A549 (cell line): ENCODE results near the gene PGGHG. TPM values are rescaled to one million over a fixed set of nuclear protein-coding genes. Genes with fewer than 3 reads are reported as not detected.

Experiments
- ATAC-seq, 2 experiments: fragments of 200-7000 bp in 1 of 2; fragments of >200 bp in 1 of 2; cut with Nextera tagmentation in 1 of 2; cut with Tn5 transposase in 1 of 2; 3 replicates each; pipeline versions ENCODE4 v1.8.0 to v1.9.1; 2018 to 2020; ENCODE audit warnings: mild to moderate bottlenecking in 1 of 2, moderate library complexity in 1 of 2
- CTCF ChIA-PET: fragments of 300-600 bp; sonication (Branson Sonifier 250); formaldehyde crosslinking; extraction: SDS; loops from one replicate; lab custom pipeline; 2021; ENCODE audit warnings: antibody characterized with exemption, inconsistent platforms; lab: Yijun Ruan, JAX
- POLR2A ChIA-PET: fragments of 350-600 bp; formaldehyde crosslinking; extraction: SDS; loops from one replicate; lab custom pipeline; 2021; ENCODE audit warnings: antibody characterized with exemption, inconsistent platforms; lab: Yijun Ruan, JAX
- DNase-seq, 2 experiments: peaks; one replicate each; pipeline versions ENCODE4 v3.0.0 to v3.0.0-alpha.2; 2011 to 2016; ENCODE audit warnings: low read depth in 1 of 2, low spot score in 1 of 2
- FAIRE-seq: peaks from 2 replicates; lab custom pipeline; 2011; peaks lifted over from hg19 to GRCh38; lab: Jason Lieb, UNC
- H3K27ac ChIP-seq, 2 experiments: fragments of >200 bp; sonication (Bioruptor Twin); formaldehyde crosslinking; 3 replicates each; pipeline ENCODE4 v1.5.1; 2016 to 2017
- H3K4me1 ChIP-seq: fragments of >200 bp; sonication (Bioruptor Twin); formaldehyde crosslinking; 3 replicates; pipeline ENCODE4 v1.6.1; 2016
- H3K4me2 ChIP-seq: fragments of >200 bp; sonication (Bioruptor Twin); formaldehyde crosslinking; 3 replicates; pipeline ENCODE4 v1.6.1; 2016
- H3K4me3 ChIP-seq: fragments of >200 bp; sonication (Bioruptor Twin); formaldehyde crosslinking; 3 replicates; pipeline ENCODE4 v1.5.1; 2016
- H3K9me3 ChIP-seq: fragments of >200 bp; sonication (Bioruptor Twin); formaldehyde crosslinking; 3 replicates; pipeline ENCODE4 v1.6.1; 2016
- CBX8 ChIP-seq: fragments of 200-600 bp; sonication (generic); IDR thresholded peaks from 2 replicates; pipeline ENCODE4 v1.6.1; 2016
- CEBPB ChIP-seq, 2 experiments: fragments of >200 bp in 1 of 2; sonication (Bioruptor Twin) in 1 of 2; formaldehyde crosslinking in 1 of 2; IDR thresholded peaks; 2 replicates each; pipeline ENCODE4 v1.6.1; 2012 to 2016
- ESRRA ChIP-seq: fragments of 150-350 bp; IDR thresholded peaks from 2 replicates; pipeline ENCODE4 v1.6.1; 2014; ENCODE audit warnings: mild to moderate bottlenecking, low read length, borderline replicate concordance
- FOXS1 ChIP-seq: fragments of 250-450 bp; sonication (Bioruptor Pico); IDR thresholded peaks from 2 replicates; pipeline ENCODE4 v1.5.0; 2020; ENCODE audit warnings: mild to moderate bottlenecking, moderate library complexity
- GATA3 ChIP-seq: IDR thresholded peaks from 2 replicates; pipeline ENCODE4 v1.6.1; 2012; ENCODE audit warnings: borderline replicate concordance
- HOXA7 ChIP-seq: fragments of 250-450 bp; sonication (Bioruptor Pico); IDR thresholded peaks from 2 replicates; pipeline ENCODE4 v1.5.0; 2020; ENCODE audit warnings: mild to moderate bottlenecking, moderate library complexity
- HOXB5 ChIP-seq: fragments of 250-450 bp; sonication (Bioruptor Pico); IDR thresholded peaks from 2 replicates; pipeline ENCODE4 v1.5.0; 2020; ENCODE audit warnings: mild to moderate bottlenecking, moderate library complexity
- JUN ChIP-seq, 2 experiments: fragments of >200 bp; sonication (Bioruptor Twin); formaldehyde crosslinking; IDR thresholded peaks; 2 replicates in 1 of 2; 3 replicates in 1 of 2; pipeline ENCODE4 v1.6.1; 2016 to 2017
- JUNB ChIP-seq: fragments of >200 bp; sonication (Bioruptor Twin); formaldehyde crosslinking; IDR thresholded peaks from 2 replicates; pipeline ENCODE4 v1.6.1; 2016
- KDM1A ChIP-seq: fragments of 200-600 bp; sonication (generic); IDR thresholded peaks from 2 replicates; pipeline ENCODE4 v1.6.1; 2016; ENCODE audit warnings: low read depth, mild to moderate bottlenecking
- KDM5A ChIP-seq: fragments of 200-600 bp; sonication (generic); IDR thresholded peaks from 2 replicates; pipeline ENCODE4 v1.6.1; 2016; ENCODE audit warnings: antibody characterized with exemption, mild to moderate bottlenecking
- MAZ ChIP-seq: fragments of 150-350 bp; IDR thresholded peaks from 2 replicates; pipeline ENCODE4 v1.6.1; 2014; ENCODE audit warnings: antibody characterized with exemption, low read depth, low read length, borderline replicate concordance
- NPAS2 ChIP-seq: fragments of 250-450 bp; sonication (Bioruptor Pico); IDR thresholded peaks from 2 replicates; pipeline ENCODE4 v1.8.0; 2022; ENCODE audit warnings: mild to moderate bottlenecking, moderate library complexity, borderline replicate concordance
- NR3C1 ChIP-seq: fragments of >200 bp; sonication (Bioruptor Twin); formaldehyde crosslinking; IDR thresholded peaks from 3 replicates; pipeline ENCODE4 v1.6.1; 2017
- POLR2A ChIP-seq: IDR thresholded peaks from 2 replicates; pipeline ENCODE4 v1.6.1; 2012; ENCODE audit warnings: mild to moderate bottlenecking, low read length
- RAD21 ChIP-seq, 2 experiments: fragments of >200 bp in 1 of 2; sonication (Bioruptor Twin) in 1 of 2; formaldehyde crosslinking in 1 of 2; IDR thresholded peaks in 1 of 2; conservative IDR thresholded peaks in 1 of 2; 2 replicates in 1 of 2; 3 replicates in 1 of 2; pipeline ENCODE4 v1.6.1; 2012 to 2018; ENCODE audit warnings: inconsistent platforms in 1 of 2
- RCOR1 ChIP-seq: fragments of 150-350 bp; IDR thresholded peaks from 2 replicates; pipeline ENCODE4 v1.6.1; 2014; ENCODE audit warnings: antibody characterized with exemption, low read length, low read depth
- TFCP2L1 ChIP-seq: fragments of 250-450 bp; sonication (Bioruptor Pico); IDR thresholded peaks from 2 replicates; pipeline ENCODE4 v1.5.0; 2021; ENCODE audit warnings: mild to moderate bottlenecking
- USF2 ChIP-seq: fragments of 450-650 bp; IDR thresholded peaks from 2 replicates; pipeline ENCODE4 v1.6.1; 2014; ENCODE audit warnings: antibody characterized with exemption
- ZFP36 ChIP-seq: fragments of 450-650 bp; IDR thresholded peaks from 2 replicates; pipeline ENCODE4 v1.6.1; 2014; ENCODE audit warnings: borderline replicate concordance; ENCODE audit not compliant: partially characterized antibody
- ZSCAN20 ChIP-seq: fragments of 250-450 bp; sonication (Bioruptor Pico); IDR thresholded peaks from 2 replicates; pipeline ENCODE4 v1.8.0; 2022; ENCODE audit warnings: mild to moderate bottlenecking, moderate library complexity
- WGBS: methylation state at CpG from one replicate; pipeline ENCODE4 v1.1.6; 2017; ENCODE audit errors: missing lambda C conversion rate; 5-methylcytosine and 5-hydroxymethylcytosine counted together
- polyA plus RNA-seq, 4 experiments: library from polyadenylated mRNA; depleted of rRNA in 3 of 4; stranded (reverse); fragments of >200 nt; fragmentation: RNase III in 1 of 4; extraction: RNeasy Plus Mini Kit Qiagen cat#74134 plus additional on column Dnase treatment in 1 of 4; gene quantifications; 2 replicates in 3 of 4; 3 replicates in 1 of 4; pipeline ENCODE4 v1.2.3, GENCODE V29; 2011 to 2017
- TF ChIP-seq, protein P1 (sequence below): IDR thresholded peaks from 2 replicates; pipeline ENCODE4 v1.6.1; 2012
- TF ChIP-seq, protein P2 (sequence below): fragments of 250-450 bp; sonication (Bioruptor Pico); IDR thresholded peaks from 2 replicates; pipeline ENCODE4 v1.5.0; 2021; ENCODE audit warnings: mild to moderate bottlenecking, moderate library complexity, borderline replicate concordance

PGGHG gene
- polyA plus RNA-seq, 2 of the 4 experiments (the other 2 are of a cell fraction) = 7.2 to 19.5 TPM

DNA sequence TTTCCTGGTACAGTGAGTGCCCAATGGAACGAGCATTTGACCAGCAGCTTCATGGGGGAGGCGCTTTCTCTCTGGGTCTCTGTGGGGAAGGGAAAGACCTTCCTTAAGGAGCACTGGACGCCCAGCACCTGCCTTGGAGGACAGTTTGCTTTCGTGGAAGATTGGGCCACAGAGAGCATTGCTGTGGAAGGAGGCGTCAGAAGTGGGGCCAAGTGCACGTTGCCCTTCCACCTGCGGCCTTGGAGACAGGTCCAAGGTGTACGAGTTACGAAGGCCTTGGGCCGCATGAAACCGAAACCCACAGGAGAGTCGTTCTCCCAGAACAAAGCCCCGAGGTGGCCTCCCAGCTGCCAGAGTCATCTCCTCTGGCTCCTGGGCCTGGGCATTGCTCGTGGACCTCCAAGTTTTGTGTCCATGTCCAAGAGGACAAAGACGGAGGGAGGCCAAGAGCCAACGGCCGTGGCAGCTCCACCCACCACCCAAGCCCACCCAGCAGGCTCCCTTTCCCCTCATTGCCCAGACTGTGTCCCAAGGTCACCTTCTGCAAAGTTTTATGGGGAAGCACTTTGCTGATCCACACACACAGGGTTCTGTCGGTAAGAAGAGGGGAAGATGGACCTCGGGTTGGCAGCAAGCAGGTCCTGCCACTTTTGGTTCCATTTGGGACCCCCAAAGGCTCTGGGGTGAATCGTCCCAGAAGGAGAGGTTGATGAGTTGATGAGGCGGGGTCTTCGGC lies 16.6 kb upstream of the PGGHG start:
- POLR2A ChIA-PET = no interaction called here
- DNase-seq = no peak
- Histone ChIP-seq H3K4me3 (no peak overlapping the region), H3K4me1 (peaks cover 7% of the 10 kb centered on the region), H3K27ac (no peak overlapping the region), H3K4me2 (no peak overlapping the region), H3K9me3 (no peaks in the 10 kb centered on the region; the same call in 2 of the 3 replicates)
- TF ChIP-seq JUN (IDR thresholded peaks at IDR 0.05) (no peak), RAD21 (conservative IDR thresholded peaks at IDR 0.05 in 1 of 2, IDR thresholded peaks at IDR 0.05 in 1 of 2) (no peak), ZFP36 (no peak), POLR2A (no peak), RCOR1 (no peak), ESRRA (no peak), USF2 (no peak)
- CTCF ChIA-PET = interaction anchor here (0.9 to 2.4 kb wide), 2 partner anchors 22 to 33 kb away, joined by 4 to 9 read pairs; no protein-coding TSS in a partner anchor
- WGBS = 65% methylated on average over 22 of the region's 22 CpGs
- FAIRE-seq = no peak
- no peak for ATAC-seq

GRCh38 chr11:272931-273198 lies 16.1 kb upstream of the PGGHG start:
- no peak overlapping the region for H3K4me3 ChIP-seq
- POLR2A ChIA-PET = no interaction called here
- no peak overlapping the region for H3K27ac ChIP-seq
- FAIRE-seq (no peak), DNase-seq (no peak), ATAC-seq (no peak)
- no peak overlapping the region for H3K4me2 ChIP-seq
- WGBS = 79% methylated on average over 6 of the region's 6 CpGs
- no peaks in the 10 kb centered on the region; the same call in 2 of the 3 replicates for H3K9me3 ChIP-seq
- CTCF ChIA-PET = no interaction called here
- TF ChIP-seq, protein P1, sequence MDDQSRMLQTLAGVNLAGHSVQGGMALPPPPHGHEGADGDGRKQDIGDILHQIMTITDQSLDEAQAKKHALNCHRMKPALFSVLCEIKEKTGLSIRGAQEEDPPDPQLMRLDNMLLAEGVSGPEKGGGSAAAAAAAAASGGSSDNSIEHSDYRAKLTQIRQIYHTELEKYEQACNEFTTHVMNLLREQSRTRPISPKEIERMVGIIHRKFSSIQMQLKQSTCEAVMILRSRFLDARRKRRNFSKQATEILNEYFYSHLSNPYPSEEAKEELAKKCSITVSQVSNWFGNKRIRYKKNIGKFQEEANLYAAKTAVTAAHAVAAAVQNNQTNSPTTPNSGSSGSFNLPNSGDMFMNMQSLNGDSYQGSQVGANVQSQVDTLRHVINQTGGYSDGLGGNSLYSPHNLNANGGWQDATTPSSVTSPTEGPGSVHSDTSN = no peak
- TF ChIP-seq CEBPB (IDR thresholded peaks at IDR 0.05) (no peak), TFCP2L1 (CRISPR knock-in tag) (no peak), HOXB5 (CRISPR knock-in tag) (no peak), ZSCAN20 (CRISPR knock-in tag) (no peak), JUNB (no peak), KDM5A (no peak), JUN (IDR thresholded peaks at IDR 0.05) (no peak), NPAS2 (CRISPR knock-in tag) (no peak), POLR2A (no peak), MAZ (no peak), FOXS1 (CRISPR knock-in tag) (no peak), HOXA7 (CRISPR knock-in tag) (no peak), NR3C1 (no peak), GATA3 (no peak), RAD21 (conservative IDR thresholded peaks at IDR 0.05 in 1 of 2, IDR thresholded peaks at IDR 0.05 in 1 of 2) (no peak), CBX8 (no peak), KDM1A (no peak)
- TF ChIP-seq, protein P2, sequence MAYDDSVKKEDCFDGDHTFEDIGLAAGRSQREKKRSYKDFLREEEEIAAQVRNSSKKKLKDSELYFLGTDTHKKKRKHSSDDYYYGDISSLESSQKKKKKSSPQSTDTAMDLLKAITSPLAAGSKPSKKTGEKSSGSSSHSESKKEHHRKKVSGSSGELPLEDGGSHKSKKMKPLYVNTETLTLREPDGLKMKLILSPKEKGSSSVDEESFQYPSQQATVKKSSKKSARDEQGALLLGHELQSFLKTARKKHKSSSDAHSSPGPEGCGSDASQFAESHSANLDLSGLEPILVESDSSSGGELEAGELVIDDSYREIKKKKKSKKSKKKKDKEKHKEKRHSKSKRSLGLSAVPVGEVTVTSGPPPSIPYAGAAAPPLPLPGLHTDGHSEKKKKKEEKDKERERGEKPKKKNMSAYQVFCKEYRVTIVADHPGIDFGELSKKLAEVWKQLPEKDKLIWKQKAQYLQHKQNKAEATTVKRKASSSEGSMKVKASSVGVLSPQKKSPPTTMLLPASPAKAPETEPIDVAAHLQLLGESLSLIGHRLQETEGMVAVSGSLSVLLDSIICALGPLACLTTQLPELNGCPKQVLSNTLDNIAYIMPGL = no peak
- TF ChIP-seq, all 56 proteins: peak for 0
- peaks cover 3% of the 10 kb centered on the region for H3K4me1 ChIP-seq
